HepG2 (cell line): ENCODE results near the gene MNT. TPM values are rescaled to one million over a fixed set of nuclear protein-coding genes. Genes with fewer than 3 reads are reported as not detected.

ENCODE experiments used
- AGO2 ChIP-seq: fragments of 200-400 bp; formaldehyde crosslinking; optimal IDR thresholded peaks from 2 replicates; pipeline ENCODE3; 2017; ENCODE audit warnings: mild to moderate bottlenecking, low read depth, low read length, moderate library complexity
- NFKBIZ ChIP-seq: IDR thresholded peaks from 2 replicates; pipeline ENCODE4 v1.6.1; 2018; ENCODE audit warnings: missing genetic modification reagents, missing compliant biosample characterization
- NFRKB ChIP-seq: fragments of 450-650 bp; IDR thresholded peaks from 2 replicates; pipeline ENCODE4 v1.6.1; 2017
- NFYB ChIP-seq: sonication (generic); formaldehyde crosslinking; IDR thresholded peaks from 2 replicates; pipeline ENCODE4 v1.4.0; 2020; ENCODE audit warnings: missing genetic modification reagents
- PHF21A ChIP-seq: sonication (generic); formaldehyde crosslinking; IDR thresholded peaks from 2 replicates; pipeline ENCODE4 v1.5.0; 2020; ENCODE audit warnings: mild to moderate bottlenecking, missing genetic modification reagents
- ZMYM4 ChIP-seq: sonication (generic); formaldehyde crosslinking; IDR thresholded peaks from 2 replicates; pipeline ENCODE4 v1.8.1; 2023; ENCODE audit warnings: mild to moderate bottlenecking, missing genetic modification reagents
- ZNF3 ChIP-seq: IDR thresholded peaks from 2 replicates; pipeline ENCODE4 v1.7.0; 2017; ENCODE audit warnings: inconsistent platforms
- ZNF326 ChIP-seq: sonication (generic); formaldehyde crosslinking; IDR thresholded peaks from 2 replicates; pipeline ENCODE4 v1.4.0; 2020; ENCODE audit warnings: missing genetic modification reagents, borderline replicate concordance
- ZNF44 ChIP-seq: sonication (generic); formaldehyde crosslinking; IDR thresholded peaks from 2 replicates; pipeline ENCODE4 v1.5.1; 2020; ENCODE audit warnings: mild to moderate bottlenecking, missing genetic modification reagents
- ZNF709 ChIP-seq: sonication (generic); formaldehyde crosslinking; IDR thresholded peaks from 2 replicates; pipeline ENCODE4 v1.5.0; 2020; ENCODE audit warnings: mild to moderate bottlenecking, missing genetic modification reagents
- polyA plus RNA-seq, 8 experiments: library from polyadenylated mRNA; depleted of rRNA in 3 of 8; stranded (reverse) in 7 of 8; unstranded in 1 of 8; fragments of >200 nt; fragmentation: Illumina TruSeq in 4 of 8; extraction: Trizol in 4 of 8; gene quantifications; 2 replicates each; pipeline versions ENCODE4 v1.2.1 to v1.2.3, GENCODE V29; 2011 to 2016; ENCODE audit warnings: low read depth in 4 of 8, missing spikeins in 1 of 8, mixed read lengths in 1 of 8; ENCODE audit not compliant: insufficient read depth in 1 of 8
- total RNA-seq, 5 experiments: library from RNA; depleted of rRNA; stranded (reverse); fragments of >200 nt; fragmentation: Illumina TruSeq; extraction: Trizol; gene quantifications; 2 replicates each; pipeline ENCODE4 v1.2.3, GENCODE V29; 2016; ENCODE audit warnings: low read depth in 1 of 5
- TF ChIP-seq, protein P1 (sequence below): sonication (generic); formaldehyde crosslinking; IDR thresholded peaks from 2 replicates; pipeline ENCODE4 v1.5.1; 2020; ENCODE audit warnings: missing genetic modification reagents, mild to moderate bottlenecking, borderline replicate concordance
- TF ChIP-seq, protein P2 (sequence below): sonication (generic); formaldehyde crosslinking; IDR thresholded peaks from 2 replicates; pipeline ENCODE4 v1.8.1; 2023; ENCODE audit warnings: mild to moderate bottlenecking, moderate library complexity, missing genetic modification reagents
- TF ChIP-seq, protein P3 (sequence below): IDR thresholded peaks from 2 replicates; pipeline ENCODE4 v1.6.1; 2016; ENCODE audit warnings: missing compliant biosample characterization, missing genetic modification reagents, borderline replicate concordance
- TF ChIP-seq, protein P4 (sequence below): sonication (generic); formaldehyde crosslinking; IDR thresholded peaks from 2 replicates; pipeline ENCODE4 v1.5.0; 2020; ENCODE audit warnings: mild to moderate bottlenecking, missing genetic modification reagents
- TF ChIP-seq, protein P5 (sequence below): sonication (generic); formaldehyde crosslinking; IDR thresholded peaks from 2 replicates; pipeline ENCODE4 v1.9.0; 2022; ENCODE audit warnings: missing genetic modification reagents, mild to moderate bottlenecking, borderline replicate concordance
- TF ChIP-seq, protein P6 (sequence below): sonication (generic); formaldehyde crosslinking; conservative IDR thresholded peaks from 2 replicates; pipeline ENCODE4 v1.8.0; 2022; ENCODE audit warnings: low read depth, missing genetic modification reagents
- TF ChIP-seq, protein P7 (sequence below): sonication (generic); formaldehyde crosslinking; IDR thresholded peaks from 2 replicates; pipeline ENCODE4 v1.4.0; 2020; ENCODE audit warnings: missing genetic modification reagents

Gene MNT
- total and polyA plus RNA-seq, 2 of the 13 experiments (the other 11 are each of a cell fraction or from before 2014, with no cell fraction given) = 2.1 to 3.5 TPM

DNA sequence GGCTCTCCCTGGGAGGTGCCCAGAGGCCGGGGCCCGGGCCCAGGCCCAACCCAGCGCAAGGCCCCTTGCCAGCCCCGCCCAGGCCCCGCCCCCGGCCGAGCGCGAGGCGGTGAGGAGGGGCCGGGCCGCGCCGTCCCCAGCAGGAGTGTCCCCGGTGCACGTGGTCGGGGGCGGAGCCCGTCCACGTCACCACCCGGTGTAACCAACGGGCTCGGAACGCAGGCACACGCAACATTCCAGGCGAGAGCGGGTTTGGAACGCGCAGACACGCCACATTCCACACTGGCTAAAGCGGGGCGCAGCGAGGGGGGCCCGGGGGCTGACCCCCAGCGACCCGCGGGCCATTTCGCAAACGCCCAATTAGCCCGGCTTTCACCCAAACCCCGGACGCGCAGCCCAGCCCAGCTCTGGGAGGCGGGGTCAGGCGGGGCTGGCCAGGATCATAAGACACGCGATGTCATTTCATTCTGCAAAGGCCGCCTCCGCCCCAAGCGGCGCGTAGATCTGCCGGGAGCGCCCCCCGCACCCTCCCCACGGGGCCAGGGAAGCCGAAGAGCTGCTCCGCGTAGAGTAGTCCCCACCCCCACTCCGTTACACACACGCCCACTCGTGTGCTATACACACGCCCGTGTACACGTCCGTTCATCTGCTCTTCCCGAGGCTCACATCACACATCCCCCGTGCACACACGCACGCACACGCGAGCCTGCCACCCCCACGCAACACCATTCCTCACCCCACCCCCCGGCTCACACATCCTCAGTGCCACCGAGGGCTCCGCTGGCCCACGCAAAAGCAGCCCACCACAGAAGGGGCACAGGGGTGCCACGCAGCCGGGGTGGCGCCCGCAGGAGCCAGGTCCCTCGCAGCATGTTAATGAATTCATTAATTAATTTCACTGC is 1.0 kb downstream of the MNT start (continued):
- TF ChIP-seq, protein P1, sequence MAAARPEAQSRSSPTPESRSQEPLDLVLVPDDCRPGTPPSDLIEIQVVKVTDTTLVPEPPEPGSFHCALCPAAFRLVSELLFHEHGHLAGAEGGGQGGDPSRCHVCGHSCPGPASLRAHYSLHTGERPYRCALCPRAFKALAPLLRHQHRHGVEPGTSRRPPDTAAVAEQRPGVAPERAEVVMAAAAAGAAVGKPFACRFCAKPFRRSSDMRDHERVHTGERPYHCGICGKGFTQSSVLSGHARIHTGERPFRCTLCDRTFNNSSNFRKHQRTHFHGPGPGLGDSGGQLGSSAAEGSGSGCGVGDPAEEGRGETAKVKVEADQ = no peak
- TF ChIP-seq NFYB = peak; percentile 59
- TF ChIP-seq, protein P2, sequence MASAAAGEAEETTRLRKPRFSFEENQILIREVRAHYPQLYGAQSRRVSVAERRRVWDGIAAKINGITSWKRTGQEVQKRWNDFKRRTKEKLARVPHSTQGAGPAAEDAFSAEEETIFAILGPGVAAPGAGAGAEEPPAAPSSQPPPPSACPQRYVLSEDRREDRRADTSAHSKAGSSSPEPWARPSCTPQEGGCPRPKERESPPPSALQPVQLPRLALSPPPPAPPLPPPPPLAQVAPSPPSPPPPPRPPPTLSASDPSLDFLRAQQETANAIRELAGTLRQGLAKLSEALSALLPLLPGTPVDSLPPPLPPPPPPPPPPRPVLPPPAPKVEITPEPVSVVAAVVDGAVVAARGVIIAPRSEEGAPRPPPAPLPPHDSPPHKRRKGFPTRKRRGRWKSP (CRISPR knock-in tag) = peak; percentile 56; the same call in 1 of the 2 replicates
- TF ChIP-seq ZNF44 (CRISPR knock-in tag) = no peak
- TF ChIP-seq, protein P3, sequence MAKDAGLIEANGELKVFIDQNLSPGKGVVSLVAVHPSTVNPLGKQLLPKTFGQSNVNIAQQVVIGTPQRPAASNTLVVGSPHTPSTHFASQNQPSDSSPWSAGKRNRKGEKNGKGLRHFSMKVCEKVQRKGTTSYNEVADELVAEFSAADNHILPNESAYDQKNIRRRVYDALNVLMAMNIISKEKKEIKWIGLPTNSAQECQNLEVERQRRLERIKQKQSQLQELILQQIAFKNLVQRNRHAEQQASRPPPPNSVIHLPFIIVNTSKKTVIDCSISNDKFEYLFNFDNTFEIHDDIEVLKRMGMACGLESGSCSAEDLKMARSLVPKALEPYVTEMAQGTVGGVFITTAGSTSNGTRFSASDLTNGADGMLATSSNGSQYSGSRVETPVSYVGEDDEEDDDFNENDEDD (CRISPR knock-in tag) = peak; percentile 60; the same call in 1 of the 2 replicates
- TF ChIP-seq, protein P4, sequence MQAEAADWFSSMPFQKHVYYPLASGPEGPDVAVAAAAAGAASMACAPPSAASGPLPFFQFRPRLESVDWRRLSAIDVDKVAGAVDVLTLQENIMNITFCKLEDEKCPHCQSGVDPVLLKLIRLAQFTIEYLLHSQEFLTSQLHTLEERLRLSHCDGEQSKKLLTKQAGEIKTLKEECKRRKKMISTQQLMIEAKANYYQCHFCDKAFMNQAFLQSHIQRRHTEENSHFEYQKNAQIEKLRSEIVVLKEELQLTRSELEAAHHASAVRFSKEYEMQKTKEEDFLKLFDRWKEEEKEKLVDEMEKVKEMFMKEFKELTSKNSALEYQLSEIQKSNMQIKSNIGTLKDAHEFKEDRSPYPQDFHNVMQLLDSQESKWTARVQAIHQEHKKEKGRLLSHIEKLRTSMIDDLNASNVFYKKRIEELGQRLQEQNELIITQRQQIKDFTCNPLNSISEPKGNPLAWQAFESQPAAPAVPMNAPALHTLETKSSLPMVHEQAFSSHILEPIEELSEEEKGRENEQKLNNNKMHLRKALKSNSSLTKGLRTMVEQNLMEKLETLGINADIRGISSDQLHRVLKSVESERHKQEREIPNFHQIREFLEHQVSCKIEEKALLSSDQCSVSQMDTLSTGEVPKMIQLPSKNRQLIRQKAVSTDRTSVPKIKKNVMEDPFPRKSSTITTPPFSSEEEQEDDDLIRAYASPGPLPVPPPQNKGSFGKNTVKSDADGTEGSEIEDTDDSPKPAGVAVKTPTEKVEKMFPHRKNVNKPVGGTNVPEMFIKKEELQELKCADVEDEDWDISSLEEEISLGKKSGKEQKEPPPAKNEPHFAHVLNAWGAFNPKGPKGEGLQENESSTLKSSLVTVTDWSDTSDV (CRISPR knock-in tag) = no peak
- TF ChIP-seq, protein P5, sequence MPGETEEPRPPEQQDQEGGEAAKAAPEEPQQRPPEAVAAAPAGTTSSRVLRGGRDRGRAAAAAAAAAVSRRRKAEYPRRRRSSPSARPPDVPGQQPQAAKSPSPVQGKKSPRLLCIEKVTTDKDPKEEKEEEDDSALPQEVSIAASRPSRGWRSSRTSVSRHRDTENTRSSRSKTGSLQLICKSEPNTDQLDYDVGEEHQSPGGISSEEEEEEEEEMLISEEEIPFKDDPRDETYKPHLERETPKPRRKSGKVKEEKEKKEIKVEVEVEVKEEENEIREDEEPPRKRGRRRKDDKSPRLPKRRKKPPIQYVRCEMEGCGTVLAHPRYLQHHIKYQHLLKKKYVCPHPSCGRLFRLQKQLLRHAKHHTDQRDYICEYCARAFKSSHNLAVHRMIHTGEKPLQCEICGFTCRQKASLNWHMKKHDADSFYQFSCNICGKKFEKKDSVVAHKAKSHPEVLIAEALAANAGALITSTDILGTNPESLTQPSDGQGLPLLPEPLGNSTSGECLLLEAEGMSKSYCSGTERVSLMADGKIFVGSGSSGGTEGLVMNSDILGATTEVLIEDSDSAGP (CRISPR knock-in tag) = peak; percentile 79; the same call in 1 of the 2 replicates
- no peak for TF ChIP-seq NFKBIZ
- TF ChIP-seq ZNF3 (CRISPR knock-in tag) = no peak
- TF ChIP-seq ZNF709 (CRISPR knock-in tag) = no peak
- TF ChIP-seq, protein P6, sequence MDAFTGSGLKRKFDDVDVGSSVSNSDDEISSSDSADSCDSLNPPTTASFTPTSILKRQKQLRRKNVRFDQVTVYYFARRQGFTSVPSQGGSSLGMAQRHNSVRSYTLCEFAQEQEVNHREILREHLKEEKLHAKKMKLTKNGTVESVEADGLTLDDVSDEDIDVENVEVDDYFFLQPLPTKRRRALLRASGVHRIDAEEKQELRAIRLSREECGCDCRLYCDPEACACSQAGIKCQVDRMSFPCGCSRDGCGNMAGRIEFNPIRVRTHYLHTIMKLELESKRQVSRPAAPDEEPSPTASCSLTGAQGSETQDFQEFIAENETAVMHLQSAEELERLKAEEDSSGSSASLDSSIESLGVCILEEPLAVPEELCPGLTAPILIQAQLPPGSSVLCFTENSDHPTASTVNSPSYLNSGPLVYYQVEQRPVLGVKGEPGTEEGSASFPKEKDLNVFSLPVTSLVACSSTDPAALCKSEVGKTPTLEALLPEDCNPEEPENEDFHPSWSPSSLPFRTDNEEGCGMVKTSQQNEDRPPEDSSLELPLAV (CRISPR knock-in tag) = no peak
- peak; percentile 65; the same call in 1 of the 2 replicates for TF ChIP-seq ZMYM4 (CRISPR knock-in tag)
- TF ChIP-seq, protein P7, sequence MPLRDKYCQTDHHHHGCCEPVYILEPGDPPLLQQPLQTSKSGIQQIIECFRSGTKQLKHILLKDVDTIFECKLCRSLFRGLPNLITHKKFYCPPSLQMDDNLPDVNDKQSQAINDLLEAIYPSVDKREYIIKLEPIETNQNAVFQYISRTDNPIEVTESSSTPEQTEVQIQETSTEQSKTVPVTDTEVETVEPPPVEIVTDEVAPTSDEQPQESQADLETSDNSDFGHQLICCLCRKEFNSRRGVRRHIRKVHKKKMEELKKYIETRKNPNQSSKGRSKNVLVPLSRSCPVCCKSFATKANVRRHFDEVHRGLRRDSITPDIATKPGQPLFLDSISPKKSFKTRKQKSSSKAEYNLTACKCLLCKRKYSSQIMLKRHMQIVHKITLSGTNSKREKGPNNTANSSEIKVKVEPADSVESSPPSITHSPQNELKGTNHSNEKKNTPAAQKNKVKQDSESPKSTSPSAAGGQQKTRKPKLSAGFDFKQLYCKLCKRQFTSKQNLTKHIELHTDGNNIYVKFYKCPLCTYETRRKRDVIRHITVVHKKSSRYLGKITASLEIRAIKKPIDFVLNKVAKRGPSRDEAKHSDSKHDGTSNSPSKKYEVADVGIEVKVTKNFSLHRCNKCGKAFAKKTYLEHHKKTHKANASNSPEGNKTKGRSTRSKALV (CRISPR knock-in tag) = peak; percentile 41; the same call in 1 of the 2 replicates
- TF ChIP-seq AGO2 = peak; percentile 84
- no peak for TF ChIP-seq NFRKB
- TF ChIP-seq PHF21A (CRISPR knock-in tag) = no peak; the same call in 1 of the 2 replicates
- TF ChIP-seq ZNF326 (CRISPR knock-in tag) = no peak
